GM18519 (cell line): ENCODE data around the gene DNER.
"Not testable (repeated sequence)": the region's sequence is repeated elsewhere in the genome, so short reads cannot be mapped to it uniquely, and the experiment has no call there.

Experiments used
- ATAC-seq: cut with Tn5 transposase; IDR thresholded peaks from one replicate; pipeline ENCODE4 v1.9.1; 2021; ENCODE audit warnings: mild to moderate bottlenecking, moderate library complexity; ENCODE audit not compliant: unreplicated experiment, low FRiP score

The DNER gene

GRCh38 chr2:229511524-229511923 is 202.8 kb downstream of the DNER start:
- ATAC-seq = no peak

- ATAC-seq = not testable (repeated sequence)
Measured at GRCh38 chr2:229506699-229507098, 207.7 kb downstream of the DNER start.

- ATAC-seq = no peak
Measured at GRCh38 chr2:229501051-229501794, 213.1 kb downstream of the DNER start.

- ATAC-seq = no peak
Measured at GRCh38 chr2:229492034-229492433, 222.3 kb downstream of the DNER start.

- no peak for ATAC-seq
Measured at GRCh38 chr2:229490167-229490566, 224.2 kb downstream of the DNER start.

GRCh38 chr2:229489016-229489415 is 225.3 kb downstream of the DNER start:
- no peak for ATAC-seq

DNA sequence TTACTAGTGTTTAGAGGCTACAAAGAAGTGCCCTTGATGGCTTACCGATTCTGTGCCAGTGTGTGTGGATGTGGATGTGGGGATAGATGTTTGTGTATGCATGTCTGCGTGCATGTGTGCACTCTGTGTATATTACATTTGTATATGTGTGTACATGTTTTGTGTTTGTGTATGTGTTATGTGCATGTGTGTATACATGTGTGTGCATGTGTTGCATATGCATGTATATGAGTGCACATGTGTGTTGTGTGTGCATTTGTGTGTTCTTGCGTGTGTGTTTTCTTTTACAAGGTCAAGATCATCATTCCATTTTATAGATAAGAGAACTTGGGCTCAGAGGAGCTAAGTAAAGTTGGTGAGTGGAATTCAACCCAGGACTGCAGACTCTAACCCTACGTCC is 226.1 kb downstream of the DNER start:
- ATAC-seq = no peak

GRCh38 chr2:229486673-229487072 is 227.7 kb downstream of the DNER start:
- no peak for ATAC-seq

- no peak for ATAC-seq
Measured at GRCh38 chr2:229485857-229486256, 228.5 kb downstream of the DNER start.

- ATAC-seq = no peak
Measured at GRCh38 chr2:229477269-229477755, 237.0 kb downstream of the DNER start.

GRCh38 chr2:229475778-229476177 is 238.6 kb downstream of the DNER start:
- ATAC-seq = no peak

DNA sequence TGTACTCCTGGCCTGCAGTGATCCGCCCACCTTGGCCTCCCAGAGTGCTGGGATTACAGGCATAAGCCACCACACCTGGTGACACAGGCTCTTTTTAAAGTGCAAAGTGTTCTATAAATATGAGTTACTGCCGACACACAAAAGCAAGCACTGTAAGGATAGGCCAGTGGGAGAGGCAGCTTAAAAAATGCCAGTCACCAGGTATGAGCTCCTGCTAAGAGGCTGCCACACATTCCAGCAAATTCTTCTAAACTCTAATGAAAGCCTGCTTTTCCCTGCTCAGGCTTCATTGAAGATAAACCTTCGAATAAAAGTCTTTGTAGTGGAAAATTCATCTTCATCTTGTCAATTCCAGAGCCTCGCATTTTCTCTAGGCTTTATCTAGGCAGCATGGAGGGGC is 240.2 kb downstream of the DNER start:
- no peak for ATAC-seq

DNA sequence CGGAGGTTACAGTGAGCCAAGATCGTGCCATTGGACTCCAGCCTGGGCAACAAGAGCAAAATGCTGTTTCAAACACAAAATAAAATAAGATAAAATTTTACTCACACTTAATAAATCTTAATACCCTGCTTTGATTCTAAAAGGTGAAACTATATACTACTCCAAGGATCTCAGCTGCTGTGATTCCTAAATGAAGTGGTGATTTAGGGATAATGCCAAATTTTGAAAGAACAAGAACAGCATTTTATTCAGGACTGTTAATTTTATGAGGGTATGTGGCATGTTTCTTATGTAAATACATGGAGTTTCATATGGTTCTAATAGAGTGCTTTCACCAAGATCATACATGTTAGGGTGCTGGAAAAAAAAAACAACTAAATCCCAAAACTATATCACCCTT is 243.6 kb downstream of the DNER start:
- no peak for ATAC-seq

- ATAC-seq = no peak
Measured at GRCh38 chr2:229467783-229468182, 246.6 kb downstream of the DNER start.

DNA sequence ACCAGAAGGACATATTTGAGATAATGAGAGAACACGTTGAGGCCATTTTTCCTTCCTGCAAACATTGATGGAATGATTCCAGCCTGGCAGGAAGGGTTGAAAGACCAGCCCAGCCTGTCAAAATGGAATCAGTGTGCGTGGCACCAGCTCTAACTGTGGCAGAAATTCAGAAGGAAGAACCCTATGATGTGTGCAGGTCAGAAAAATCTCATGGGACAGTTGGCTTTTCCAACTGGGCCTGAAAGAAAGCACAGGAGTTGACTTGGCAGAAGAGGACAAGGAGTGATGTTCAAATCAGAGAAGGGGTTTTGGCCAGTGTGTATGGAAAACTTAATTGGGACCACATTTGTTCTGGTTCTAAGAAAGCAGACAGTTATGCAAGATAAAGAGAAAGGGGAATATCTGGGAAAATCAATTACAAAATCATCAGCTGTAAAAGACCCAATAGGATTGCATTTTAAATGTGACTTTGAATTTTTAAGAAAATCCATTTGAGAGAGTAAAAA is 250.5 kb downstream of the DNER start:
- ATAC-seq = no peak

DNA sequence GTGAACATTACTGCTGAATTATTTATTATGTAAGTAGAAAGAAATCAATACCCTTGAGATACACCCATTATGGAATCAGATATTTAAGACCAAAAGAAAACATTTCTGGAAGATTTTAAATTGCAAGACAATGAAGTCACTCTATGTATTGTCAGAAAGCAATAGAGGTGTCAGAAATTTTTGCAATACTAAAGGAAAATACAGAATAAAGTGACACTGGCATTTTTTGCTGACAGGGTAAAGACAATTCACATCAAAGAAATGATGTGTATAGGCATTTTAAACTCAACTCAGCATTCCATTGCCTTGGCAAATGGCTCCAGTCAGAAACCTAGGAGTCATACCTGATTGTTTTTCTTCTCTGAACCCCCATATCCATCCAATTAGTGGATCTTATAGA is 252.2 kb downstream of the DNER start:
- no peak for ATAC-seq

GRCh38 chr2:229456091-229456490 is 258.3 kb downstream of the DNER start:
- ATAC-seq = no peak

DNA sequence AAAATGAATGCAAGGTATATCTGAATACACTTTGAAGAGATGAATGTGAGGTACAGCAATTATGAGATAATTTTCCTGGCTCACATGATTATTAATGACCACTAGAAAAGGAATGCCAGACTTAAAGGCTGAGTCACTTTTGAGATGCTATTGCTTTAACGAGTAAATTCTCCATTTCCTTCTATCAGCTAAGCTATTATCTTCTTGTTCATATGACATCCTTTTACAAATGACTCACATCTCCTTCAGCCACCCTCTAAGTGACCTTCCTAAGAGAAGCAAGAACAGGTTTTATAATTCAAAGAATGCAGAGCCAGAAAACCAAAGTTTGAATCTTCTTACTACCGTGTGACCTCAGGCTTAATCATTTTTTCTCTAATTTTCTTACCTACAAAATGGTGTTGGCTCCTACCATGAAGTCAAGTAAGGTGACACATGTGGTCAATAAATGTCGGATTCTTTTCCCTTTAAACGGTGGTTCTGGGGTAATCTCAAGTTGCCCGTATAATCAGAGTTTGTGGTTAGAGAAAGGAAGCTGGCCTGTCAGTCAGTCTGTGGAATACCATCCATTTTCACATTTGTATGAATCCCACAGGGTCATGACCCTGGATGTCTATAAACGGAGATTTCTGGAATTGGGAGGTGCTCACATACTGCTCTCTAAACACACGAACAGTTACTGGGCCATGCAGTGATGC is 259.3 kb downstream of the DNER start:
- ATAC-seq = no peak

DNA sequence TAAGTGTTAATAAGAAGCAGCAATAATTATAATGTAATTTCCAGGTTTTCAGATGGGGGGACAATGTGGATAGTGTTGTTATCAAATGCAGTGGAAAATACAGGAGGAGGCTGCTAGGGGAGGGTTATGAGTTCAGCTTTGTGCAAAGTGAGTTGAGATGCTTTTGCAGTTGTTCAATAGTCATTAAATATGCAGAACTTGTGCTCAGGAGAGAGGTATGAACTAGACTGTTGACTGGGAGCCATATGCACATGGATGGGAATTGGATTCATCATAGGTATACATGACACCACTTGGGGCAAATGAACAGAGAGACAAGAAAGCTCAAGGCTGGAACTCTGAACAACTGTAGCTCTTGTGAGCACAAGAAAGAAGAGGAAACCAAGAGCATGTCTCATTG is 261.1 kb downstream of the DNER start:
- no peak for ATAC-seq

DNA sequence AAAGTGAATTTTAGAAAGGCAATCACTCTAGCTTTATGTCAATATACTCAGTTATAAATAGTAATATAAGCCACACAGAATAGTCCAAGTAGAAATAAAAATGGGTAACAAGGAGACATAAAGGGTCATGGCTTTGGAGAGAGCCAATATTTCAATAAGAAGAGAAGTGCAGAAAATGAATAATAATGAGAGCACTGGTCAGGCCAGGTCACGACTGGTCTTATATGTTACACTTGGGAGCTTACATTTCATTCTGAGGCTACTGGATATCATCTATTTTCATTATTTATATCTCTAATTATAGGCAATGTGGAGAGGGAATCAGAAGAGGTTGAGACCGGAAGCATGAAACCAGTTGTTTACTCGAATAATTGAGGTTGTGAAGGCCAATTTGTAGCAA is 262.5 kb downstream of the DNER start:
- no peak for ATAC-seq

DNA sequence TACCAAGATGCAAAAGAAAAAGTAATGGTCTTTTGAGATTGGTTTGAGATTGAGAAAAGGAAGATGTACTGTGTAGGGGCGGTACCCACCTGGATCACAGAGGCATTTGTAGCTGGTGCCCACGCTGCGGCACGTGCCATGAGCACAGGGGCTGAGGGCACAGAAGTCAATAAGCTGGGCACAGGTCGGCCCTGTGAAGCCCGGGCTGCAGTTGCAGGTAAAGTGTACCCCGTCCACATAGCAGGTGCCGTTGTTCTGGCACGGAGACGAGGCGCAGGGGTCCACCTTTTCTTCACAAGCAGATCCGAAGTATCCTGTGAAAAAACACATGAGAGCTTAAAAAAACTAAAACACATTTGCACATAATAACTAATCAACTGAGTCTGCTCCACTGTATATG is 267.1 kb downstream of the DNER start:
- no peak for ATAC-seq

- ATAC-seq = no peak
Measured at GRCh38 chr2:229446350-229446749, 268.0 kb downstream of the DNER start.
